Measurements from ENCODE around the gene COX10. TPM values are rescaled to one million over a fixed set of nuclear protein-coding genes. Genes with fewer than 3 reads are reported as not detected.

The COX10 gene
- polyA plus RNA-seq, 1 experiment, result 12.9 TPM

DNA sequence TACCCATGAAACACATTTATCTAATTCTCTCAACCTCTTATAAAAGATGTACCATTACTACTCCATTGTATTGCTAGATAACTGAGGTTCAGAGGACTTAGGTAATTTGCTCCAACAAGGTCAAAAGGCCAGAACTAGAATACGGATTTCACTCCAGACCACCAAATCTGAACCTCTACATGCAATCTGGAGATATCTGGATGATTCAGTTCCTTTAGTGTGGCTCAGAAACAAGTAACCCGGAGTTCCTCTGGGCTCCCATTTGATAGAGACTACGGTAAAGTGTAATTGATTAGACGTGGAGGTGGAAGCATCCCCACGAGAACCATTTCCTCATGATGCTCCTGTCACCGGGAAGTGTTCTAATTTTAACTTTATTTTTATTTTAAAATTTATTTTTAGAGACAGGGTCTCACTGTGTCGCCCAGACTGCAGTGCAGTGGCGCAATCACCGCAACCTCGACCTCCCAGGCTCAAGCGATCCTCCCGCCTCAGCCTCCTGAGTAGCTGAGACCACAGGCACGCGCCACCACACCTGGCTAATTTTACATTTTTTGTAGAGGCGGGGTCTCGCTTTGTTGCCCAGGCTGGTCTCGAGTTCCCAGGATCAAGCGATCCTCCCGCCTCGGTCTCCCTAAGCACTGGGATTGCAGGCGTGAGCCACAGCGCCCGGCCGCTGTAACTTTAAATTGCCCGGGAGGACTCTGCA lies 608 bp upstream of the COX10 start:
- DNase-seq (ENCODE audit: low read depth, low spot score), result no peak
- Histone ChIP-seq H3K27ac (ENCODE audit: low read depth, low read length) (no peak overlapping the region), H3K4me3 (ENCODE audit: low read depth, low read length) (peak overlapping the region; percentile 99), H3K9me3 (ENCODE audit: control insufficient read depth, insufficient read depth, low read length) (no peaks in the 10 kb centered on the region; the same call in 1 of the 2 replicates), H3K27me3 (ENCODE audit: control insufficient read depth, insufficient read depth, low read length) (no peaks in the 10 kb centered on the region)
- ChIA-PET POLR2A (no interaction called here), CTCF (no interaction called here)
- no peak for TF ChIP-seq CTCF (IDR thresholded peaks at IDR 0.05; ENCODE audit: low read depth, low read length)

DNA sequence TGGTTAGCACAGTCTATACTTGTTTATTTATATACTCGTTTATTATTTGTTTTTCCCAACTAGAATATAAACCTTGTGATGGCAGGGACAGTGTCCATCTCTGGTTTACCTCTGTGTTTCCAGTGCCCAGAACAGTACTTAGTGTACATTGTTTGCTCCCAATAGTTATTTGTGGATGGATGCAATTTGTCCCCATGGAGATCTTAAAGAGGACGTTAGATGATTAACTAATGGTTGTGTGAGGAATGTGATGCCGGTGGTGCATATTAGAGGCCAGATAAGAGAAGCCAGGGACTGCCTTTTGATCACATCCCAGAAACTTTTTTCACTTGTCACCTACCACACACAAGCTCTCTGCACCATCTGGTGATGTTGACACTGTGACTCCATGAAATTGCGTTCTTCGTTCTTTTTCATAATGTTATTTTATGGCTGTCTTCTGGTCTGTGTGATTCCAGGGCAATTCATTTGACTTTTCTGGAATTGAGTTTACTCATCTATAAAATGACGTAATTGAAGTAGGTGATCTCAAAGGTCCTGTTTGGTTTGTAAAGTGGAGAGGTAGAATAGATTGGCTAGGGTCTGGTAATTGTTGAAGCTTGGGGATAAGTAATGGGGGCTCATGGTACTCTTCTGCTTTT lies 1.2 kb downstream of the COX10 start:
- CTCF ChIA-PET, result interaction anchor here (0.7 to 1.2 kb wide), 2 partner anchors 472 to 1433 kb away, joined by 3 to 7 read pairs; no protein-coding TSS in a partner anchor
- Histone ChIP-seq H3K4me3 (ENCODE audit: low read depth, low read length) (peak overlapping the region; percentile 99), H3K27me3 (ENCODE audit: control insufficient read depth, insufficient read depth, low read length) (no peaks in the 10 kb centered on the region), H3K9me3 (ENCODE audit: control insufficient read depth, insufficient read depth, low read length) (no peaks in the 10 kb centered on the region; the same call in 1 of the 2 replicates), H3K27ac (ENCODE audit: low read depth, low read length) (no peak overlapping the region)
- no peak for DNase-seq (ENCODE audit: low read depth, low spot score)
- TF ChIP-seq CTCF (IDR thresholded peaks at IDR 0.05; ENCODE audit: low read depth, low read length), result no peak
- POLR2A ChIA-PET, result no interaction called here

DNA sequence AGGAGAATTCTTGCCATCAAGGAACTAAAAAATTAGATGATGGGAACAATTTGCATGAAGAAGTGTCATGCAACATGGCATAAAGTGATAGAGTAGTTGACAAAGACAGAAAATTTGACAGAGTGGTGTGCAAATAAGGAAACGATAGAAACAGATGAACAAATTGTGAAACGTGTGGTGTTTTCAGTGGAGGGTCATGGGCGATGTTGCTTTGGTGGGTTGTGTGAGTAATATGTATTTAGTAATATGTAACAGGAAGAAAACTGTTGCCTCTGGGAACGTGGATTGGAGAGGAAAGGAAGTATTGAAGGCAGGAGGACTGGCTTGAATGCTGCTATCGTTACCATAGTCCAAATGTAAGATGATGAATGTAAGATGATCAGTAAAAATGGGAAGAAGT lies 3.6 kb downstream of the COX10 start:
- Histone ChIP-seq H3K4me3 (ENCODE audit: low read depth, low read length) (no peak overlapping the region), H3K27ac (ENCODE audit: low read depth, low read length) (no peak overlapping the region), H3K27me3 (ENCODE audit: control insufficient read depth, insufficient read depth, low read length) (no peaks in the 10 kb centered on the region), H3K9me3 (ENCODE audit: control insufficient read depth, insufficient read depth, low read length) (no peaks in the 10 kb centered on the region; the same call in 1 of the 2 replicates)
- DNase-seq (ENCODE audit: low read depth, low spot score), result no peak
- no peak for TF ChIP-seq CTCF (IDR thresholded peaks at IDR 0.05; ENCODE audit: low read depth, low read length)
- ChIA-PET CTCF (interaction anchor here (0.6 kb wide), 1 partner anchor 169 kb away, joined by 4 read pairs; no protein-coding TSS in a partner anchor), POLR2A (no interaction called here)

DNA sequence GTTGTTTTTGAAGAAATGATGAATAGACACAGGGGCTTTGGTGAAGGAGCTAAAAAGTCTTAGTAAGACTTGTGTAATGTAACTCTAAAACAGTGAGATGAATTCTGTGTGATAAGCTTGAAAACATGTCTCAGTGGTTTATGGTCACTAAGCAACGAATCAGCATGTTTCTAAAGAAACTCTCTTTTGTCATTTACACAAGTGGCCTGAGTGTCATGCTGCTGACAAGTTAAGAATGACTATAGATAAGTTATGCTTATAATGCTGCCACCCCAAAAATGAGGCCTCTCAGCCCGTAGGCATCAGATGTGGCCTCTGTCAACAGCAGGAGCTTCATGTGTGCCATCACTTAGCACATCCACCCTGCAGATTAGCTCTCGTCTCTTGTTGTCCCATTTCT lies 8.7 kb downstream of the COX10 start:
- Histone ChIP-seq H3K27ac (ENCODE audit: low read depth, low read length) (no peak overlapping the region), H3K27me3 (ENCODE audit: control insufficient read depth, insufficient read depth, low read length) (no peaks in the 10 kb centered on the region), H3K4me3 (ENCODE audit: low read depth, low read length) (no peak overlapping the region), H3K9me3 (ENCODE audit: control insufficient read depth, insufficient read depth, low read length) (no peaks in the 10 kb centered on the region)
- DNase-seq (ENCODE audit: low read depth, low spot score), result no peak
- CTCF ChIA-PET, result no interaction called here
- TF ChIP-seq CTCF (IDR thresholded peaks at IDR 0.05; ENCODE audit: low read depth, low read length), result no peak
- POLR2A ChIA-PET, result no interaction called here

GRCh38 chr17:14080847-14081251 lies 11.5 kb downstream of the COX10 start:
- DNase-seq (ENCODE audit: low read depth, low spot score), result no peak
- Histone ChIP-seq H3K27ac (ENCODE audit: low read depth, low read length) (no peak overlapping the region), H3K4me3 (ENCODE audit: low read depth, low read length) (no peak overlapping the region), H3K9me3 (ENCODE audit: control insufficient read depth, insufficient read depth, low read length) (no peaks in the 10 kb centered on the region), H3K27me3 (ENCODE audit: control insufficient read depth, insufficient read depth, low read length) (no peaks in the 10 kb centered on the region)
- TF ChIP-seq CTCF (IDR thresholded peaks at IDR 0.05; ENCODE audit: low read depth, low read length), result no peak
- CTCF ChIA-PET, result no interaction called here
- POLR2A ChIA-PET, result no interaction called here
